Measurements from ENCODE around the gene SMYD5. TPM values are rescaled to one million over a fixed set of nuclear protein-coding genes. Genes with fewer than 3 reads are reported as not detected.

Gene SMYD5
- total RNA-seq, 4 donors from 2014 or later: 5.9 to 31.1 (median 22.7) TPM

DNA sequence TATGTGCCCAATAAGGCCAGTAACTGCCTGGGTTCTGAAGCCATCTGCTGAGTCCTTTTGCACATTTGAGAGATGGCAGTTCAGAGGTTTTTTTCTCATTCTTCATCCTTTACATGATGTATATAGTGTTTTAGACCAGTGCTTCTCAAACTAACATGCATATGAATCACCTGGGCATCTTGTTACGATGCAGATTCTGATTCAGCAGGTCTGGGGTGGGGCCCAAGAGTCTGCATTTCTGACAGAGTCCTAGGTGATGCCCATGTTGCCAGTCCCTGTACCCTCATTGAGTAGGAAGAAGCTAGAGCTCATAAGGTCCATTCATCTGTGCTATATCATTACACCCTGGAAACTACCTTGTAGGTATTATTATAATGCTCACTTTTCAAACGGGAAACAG, 3.8 kb downstream of the SMYD5 start:
- Histone ChIP-seq H3K36me3 (no peaks in the 10 kb centered on the region), H3K27me3 (no peaks in the 10 kb centered on the region), H3K4me1 (no peaks in the 10 kb centered on the region), H3K9me3 (no peaks in the 10 kb centered on the region), H3K4me3 (no peak overlapping the region), H3K27ac (no peak overlapping the region)
- intact Hi-C loops (cut with DNase I; ENCODE audit: low total_unique reads): no loop called here
- TF ChIP-seq, protein P1, sequence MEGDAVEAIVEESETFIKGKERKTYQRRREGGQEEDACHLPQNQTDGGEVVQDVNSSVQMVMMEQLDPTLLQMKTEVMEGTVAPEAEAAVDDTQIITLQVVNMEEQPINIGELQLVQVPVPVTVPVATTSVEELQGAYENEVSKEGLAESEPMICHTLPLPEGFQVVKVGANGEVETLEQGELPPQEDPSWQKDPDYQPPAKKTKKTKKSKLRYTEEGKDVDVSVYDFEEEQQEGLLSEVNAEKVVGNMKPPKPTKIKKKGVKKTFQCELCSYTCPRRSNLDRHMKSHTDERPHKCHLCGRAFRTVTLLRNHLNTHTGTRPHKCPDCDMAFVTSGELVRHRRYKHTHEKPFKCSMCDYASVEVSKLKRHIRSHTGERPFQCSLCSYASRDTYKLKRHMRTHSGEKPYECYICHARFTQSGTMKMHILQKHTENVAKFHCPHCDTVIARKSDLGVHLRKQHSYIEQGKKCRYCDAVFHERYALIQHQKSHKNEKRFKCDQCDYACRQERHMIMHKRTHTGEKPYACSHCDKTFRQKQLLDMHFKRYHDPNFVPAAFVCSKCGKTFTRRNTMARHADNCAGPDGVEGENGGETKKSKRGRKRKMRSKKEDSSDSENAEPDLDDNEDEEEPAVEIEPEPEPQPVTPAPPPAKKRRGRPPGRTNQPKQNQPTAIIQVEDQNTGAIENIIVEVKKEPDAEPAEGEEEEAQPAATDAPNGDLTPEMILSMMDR (IDR thresholded peaks at IDR 0.05): no peak
- TF ChIP-seq POLR2A (IDR thresholded peaks at IDR 0.05): no peak
- no peak for DNase-seq

DNA sequence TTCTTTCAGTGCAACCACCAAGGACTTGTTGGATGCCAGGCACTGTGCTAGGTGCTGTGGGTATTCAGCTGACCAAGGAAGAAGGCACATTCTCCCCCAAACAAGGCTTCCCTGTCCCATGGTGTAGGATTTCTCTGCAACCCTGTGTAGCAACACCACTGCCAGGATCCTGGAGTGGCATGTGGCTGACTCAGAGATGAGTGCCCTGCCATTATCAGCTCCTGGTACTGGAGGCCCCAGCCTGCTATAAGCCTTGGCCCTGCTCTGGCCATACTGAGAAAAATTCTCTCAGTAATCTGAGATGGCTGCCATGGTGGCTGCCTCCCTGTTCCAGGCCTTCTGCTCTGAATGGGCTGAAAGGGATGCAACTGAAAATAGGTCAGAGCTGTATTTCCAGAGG, 4.3 kb downstream of the SMYD5 start:
- Histone ChIP-seq H3K27ac (no peak overlapping the region), H3K27me3 (no peaks in the 10 kb centered on the region), H3K4me3 (no peak overlapping the region), H3K4me1 (no peaks in the 10 kb centered on the region), H3K36me3 (no peaks in the 10 kb centered on the region), H3K9me3 (no peaks in the 10 kb centered on the region)
- DNase-seq: no peak
- no peak for TF ChIP-seq POLR2A (IDR thresholded peaks at IDR 0.05)
- TF ChIP-seq, protein P1 (IDR thresholded peaks at IDR 0.05): no peak
- intact Hi-C loops (cut with DNase I; ENCODE audit: low total_unique reads): no loop called here

DNA sequence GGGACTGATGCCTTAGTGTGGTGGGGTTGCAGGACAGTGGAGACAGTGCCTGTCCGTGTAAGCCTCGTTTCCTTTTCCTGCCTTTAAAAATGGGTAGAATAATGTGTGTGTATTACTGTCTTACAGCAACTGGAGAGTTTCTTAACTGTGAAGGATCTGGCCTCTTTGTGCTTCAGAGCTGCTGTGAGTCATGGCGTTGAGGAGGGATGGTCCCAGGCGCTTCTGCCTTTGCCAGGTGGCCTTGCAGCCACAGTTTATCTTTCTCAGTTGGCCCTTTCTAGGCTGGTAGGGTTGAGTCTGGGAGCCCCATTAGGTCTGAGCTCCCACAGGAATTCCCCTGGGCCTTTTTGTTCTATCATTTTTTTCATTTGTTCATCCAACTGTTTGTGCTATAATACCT, 9.8 kb downstream of the SMYD5 start:
- no peaks in the 10 kb centered on the region for H3K9me3 ChIP-seq
- intact Hi-C loops (cut with DNase I; ENCODE audit: low total_unique reads): no loop called here
- no peaks in the 10 kb centered on the region for H3K36me3 ChIP-seq
- H3K4me1 ChIP-seq: no peaks in the 10 kb centered on the region
- TF ChIP-seq, protein P1 (IDR thresholded peaks at IDR 0.05): no peak
- TF ChIP-seq POLR2A (IDR thresholded peaks at IDR 0.05): no peak
- no peak for DNase-seq
- no peak overlapping the region for H3K4me3 ChIP-seq
- no peaks in the 10 kb centered on the region for H3K27me3 ChIP-seq
- H3K27ac ChIP-seq: no peak overlapping the region

GRCh38 chr2:73225513-73226360, 11.7 kb downstream of the SMYD5 start:
- Histone ChIP-seq H3K27ac (no peak overlapping the region), H3K4me1 (no peaks in the 10 kb centered on the region), H3K36me3 (no peaks in the 10 kb centered on the region), H3K9me3 (no peaks in the 10 kb centered on the region), H3K4me3 (no peak overlapping the region), H3K27me3 (no peaks in the 10 kb centered on the region)
- intact Hi-C loops (cut with DNase I; ENCODE audit: low total_unique reads): no loop called here
- no peak for TF ChIP-seq POLR2A (IDR thresholded peaks at IDR 0.05)
- TF ChIP-seq, protein P1 (IDR thresholded peaks at IDR 0.05): no peak
- DNase-seq: no peak

DNA sequence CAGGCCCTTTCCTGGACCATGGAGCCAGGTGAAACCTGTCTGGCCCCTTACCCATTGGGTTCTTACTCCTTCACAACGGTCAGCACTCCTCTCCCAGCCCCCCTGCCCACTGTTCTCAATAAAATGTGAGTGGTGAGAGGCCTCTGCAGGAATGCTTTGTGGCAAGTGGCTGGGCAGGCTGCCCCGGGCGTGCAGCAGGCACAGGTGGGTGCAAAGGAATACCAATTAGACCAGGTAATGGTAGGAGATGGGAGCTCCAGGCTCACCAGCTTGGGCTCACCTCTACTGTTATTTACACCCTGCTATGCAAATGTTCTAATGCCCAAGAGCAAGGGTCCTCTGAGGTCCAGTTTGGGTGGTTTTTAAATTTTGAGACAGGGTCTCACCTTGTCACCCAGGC, 13.0 kb downstream of the SMYD5 start:
- H3K9me3 ChIP-seq: no peaks in the 10 kb centered on the region
- no peaks in the 10 kb centered on the region for H3K27me3 ChIP-seq
- DNase-seq: no peak
- H3K4me3 ChIP-seq: no peak overlapping the region
- no peak overlapping the region for H3K27ac ChIP-seq
- TF ChIP-seq, protein P1 (IDR thresholded peaks at IDR 0.05): no peak
- TF ChIP-seq POLR2A (IDR thresholded peaks at IDR 0.05): no peak
- H3K36me3 ChIP-seq: no peaks in the 10 kb centered on the region
- intact Hi-C loops (cut with DNase I; ENCODE audit: low total_unique reads): no loop called here
- H3K4me1 ChIP-seq: no peaks in the 10 kb centered on the region
